Cardiac muscle cell (in vitro differentiated cells and primary cell): ENCODE data around the gene SCO1. TPM values are rescaled to one million over a fixed set of nuclear protein-coding genes. Genes with fewer than 3 reads are reported as not detected.

ENCODE experiments used
- DNase-seq, 2 donors: peaks; one replicate each; pipeline versions ENCODE4 v3.0.0 to v3.0.0-alpha.2; 2010 to 2017; ENCODE audit warnings: low read depth in 1 of 2, low spot score in 1 of 2
- H3K27ac ChIP-seq: fragments of 200-600 bp; sonication (generic); 2 replicates; pipeline ENCODE4 v1.5.1; 2016
- H3K27me3 ChIP-seq: fragments of 200-600 bp; sonication (generic); 2 replicates; pipeline ENCODE4 v1.6.0; 2016; ENCODE audit warnings: control low read depth
- H3K36me3 ChIP-seq: fragments of 200-600 bp; sonication (generic); 2 replicates; pipeline ENCODE4 v1.5.1; 2016; ENCODE audit warnings: control low read depth
- H3K4me1 ChIP-seq: fragments of 200-600 bp; sonication (generic); 2 replicates; pipeline ENCODE4 v1.8.1; 2017; ENCODE audit warnings: low read depth, mild to moderate bottlenecking, mixed run types
- H3K4me3 ChIP-seq: fragments of 200-600 bp; sonication (generic); 2 replicates; pipeline ENCODE4 v1.5.1; 2016; ENCODE audit warnings: mild to moderate bottlenecking
- H3K9me3 ChIP-seq: fragments of 200-600 bp; sonication (generic); 2 replicates; pipeline ENCODE4 v1.5.1; 2017; ENCODE audit warnings: low read depth, mild to moderate bottlenecking, control low read depth
- CTCF ChIP-seq: IDR thresholded peaks from 2 replicates; pipeline ENCODE4 v1.5.1; 2012; ENCODE audit warnings: low read depth, mild to moderate bottlenecking, low read length
- polyA plus RNA-seq: library from polyadenylated mRNA; unstranded; fragments of >200 nt; fragmentation: Nextera tagmentation; extraction: Ambion mirVana; gene quantifications from 2 replicates; pipeline ENCODE4 v1.2.1, GENCODE V29; 2016
- total RNA-seq: library from RNA; depleted of rRNA; stranded (reverse); fragments of >200 nt; gene quantifications from 2 replicates; pipeline ENCODE4 v1.2.3, GENCODE V29; 2016

Gene SCO1
- total RNA-seq, result 56.4 and 60.4 TPM in 2 replicates
- 62.6 and 67.2 TPM in 2 replicates for polyA plus RNA-seq

DNA sequence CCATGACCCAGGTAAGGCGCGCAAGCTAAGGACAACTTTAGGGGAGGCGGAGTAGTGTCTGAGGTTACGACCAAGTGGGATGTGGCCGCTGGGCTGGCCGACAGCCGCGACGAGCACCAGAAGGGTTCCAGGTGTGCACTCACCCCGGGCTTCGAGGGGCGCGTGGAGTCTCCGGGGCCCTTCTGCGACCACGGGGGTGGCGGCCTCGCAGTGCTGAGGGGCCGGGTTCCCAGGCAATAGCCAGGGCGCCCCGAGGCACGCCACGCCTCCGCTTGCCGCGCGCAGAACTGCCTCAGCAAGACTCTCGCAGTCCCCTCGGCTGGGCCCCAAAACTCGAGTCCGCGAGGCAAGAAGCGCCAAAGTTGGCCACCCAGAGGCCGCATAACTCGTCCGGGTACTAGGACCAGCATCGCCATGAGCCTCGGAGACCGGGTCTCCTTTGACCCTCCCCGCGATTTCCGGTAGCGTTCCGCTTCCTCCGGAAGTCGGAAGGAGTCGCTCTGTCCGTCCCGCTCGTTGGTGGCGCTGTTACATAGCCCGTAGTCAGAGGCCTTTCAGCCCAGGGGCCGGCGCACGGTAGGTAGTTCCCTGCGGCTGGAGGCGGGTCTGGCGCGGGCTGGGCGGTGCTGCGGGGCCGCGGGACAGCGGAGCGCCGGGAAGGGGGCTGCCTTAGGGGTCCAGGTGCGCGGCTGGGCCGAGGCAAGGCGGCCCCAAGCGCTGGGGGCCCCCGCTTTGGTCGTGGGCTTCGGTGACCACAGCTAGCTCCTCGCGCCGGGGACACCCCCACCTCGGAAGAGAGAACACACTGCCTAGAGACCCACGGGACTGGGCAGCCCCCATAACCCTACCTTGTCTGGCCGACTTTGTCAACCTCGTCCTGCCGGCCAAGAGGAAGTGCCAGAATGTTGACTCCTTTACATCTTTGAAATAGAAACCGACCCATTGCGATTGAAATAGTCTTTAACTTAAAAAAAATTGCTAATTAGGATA, at the start of gene SCO1, which contains the start of gene ADPRM:
Gene SCO1 (minus strand): TSS at position 442 of the 990 bp plus-strand sequence. CDS start 26 bp downstream, at position 416.
Gene ADPRM (plus strand): TSS at position 503 of the 990 bp plus-strand sequence. CDS start 7,333 bp downstream, outside the sequence.
- peak; percentile 56 for TF ChIP-seq CTCF
- Histone ChIP-seq H3K27ac (peak within 1 kb of the TSS; percentile 94), H3K4me1 (peaks cover 15% of the 10 kb centered on the region), H3K9me3 (no peaks in the 10 kb centered on the region), H3K27me3 (no peaks in the 10 kb centered on the region), H3K4me3 (peak within 1 kb of the TSS; percentile 92), H3K36me3 (peaks cover 31% of the 10 kb centered on the region)
- peak; percentile 96 to 97 for DNase-seq

DNA sequence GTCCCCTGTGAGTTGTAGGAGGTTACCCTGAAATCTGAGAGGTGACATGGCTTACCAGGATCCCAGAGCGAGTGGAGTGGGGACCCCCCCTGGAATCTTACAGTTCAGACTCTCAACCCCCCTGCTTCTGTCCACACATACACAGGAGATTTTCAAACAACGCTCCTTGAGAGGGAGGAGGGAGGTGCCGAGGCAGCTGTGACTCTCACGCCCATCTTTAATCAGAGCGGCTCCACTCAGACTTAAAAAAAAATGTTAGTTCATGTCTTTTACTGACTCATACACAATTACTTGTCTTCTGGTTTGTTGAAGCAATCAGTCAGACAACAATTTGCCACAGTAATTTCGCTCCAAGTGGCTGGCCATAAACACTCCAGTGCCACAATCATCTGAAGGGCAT, 47.9 kb upstream of the SCO1 start:
- H3K27me3 ChIP-seq, result no peaks in the 10 kb centered on the region
- no peak overlapping the region for H3K4me3 ChIP-seq
- DNase-seq, result peak in 1 of 2 donors; percentile 25
- no peak for TF ChIP-seq CTCF
- no peak overlapping the region for H3K27ac ChIP-seq
- H3K36me3 ChIP-seq, result no peaks in the 10 kb centered on the region
- H3K4me1 ChIP-seq, result peaks cover 22% of the 10 kb centered on the region
- no peaks in the 10 kb centered on the region for H3K9me3 ChIP-seq

- no peak overlapping the region for H3K27ac ChIP-seq
- no peaks in the 10 kb centered on the region for H3K9me3 ChIP-seq
- no peak for TF ChIP-seq CTCF
- H3K27me3 ChIP-seq, result no peaks in the 10 kb centered on the region
- H3K36me3 ChIP-seq, result no peaks in the 10 kb centered on the region
- H3K4me1 ChIP-seq, result peaks cover 23% of the 10 kb centered on the region
- DNase-seq, result no peak
- no peak overlapping the region for H3K4me3 ChIP-seq
These were observed 47.2 kb upstream of the SCO1 start for GRCh38 chr17:10744501-10745000.

DNA sequence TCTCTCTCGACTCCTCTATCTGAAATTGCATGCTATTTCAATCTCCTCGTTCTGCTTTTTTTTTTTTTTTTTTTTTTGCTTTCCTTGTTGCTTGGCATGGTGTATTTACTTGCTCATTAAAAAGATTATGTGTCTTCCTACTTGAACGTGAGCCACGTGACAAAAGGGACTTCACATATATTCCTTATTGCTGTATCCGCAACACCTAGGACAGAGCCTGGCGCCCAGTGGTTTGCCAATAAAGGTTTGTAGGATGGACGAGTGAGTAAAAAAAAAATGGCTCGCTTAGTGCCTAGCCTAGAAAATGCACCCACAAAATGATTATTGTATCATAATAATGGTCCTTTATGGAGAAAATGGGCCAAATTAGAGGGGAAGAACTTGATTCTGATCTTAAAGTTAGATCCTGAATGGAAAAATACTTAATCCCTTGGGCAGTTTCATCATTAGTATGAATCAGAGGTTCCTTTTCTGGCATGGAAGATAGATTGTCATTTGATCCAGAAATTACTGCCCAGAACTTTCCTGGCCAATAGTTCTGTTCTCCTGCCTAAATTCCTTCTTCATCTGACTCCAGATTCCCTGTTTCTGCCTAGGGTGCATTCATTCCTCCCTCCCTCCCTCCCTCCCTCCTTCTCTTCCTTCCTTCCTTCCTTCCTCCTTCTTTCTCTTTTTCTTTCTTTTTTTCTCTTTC, 46.1 kb upstream of the SCO1 start:
- TF ChIP-seq CTCF, result no peak
- DNase-seq, result peak in 1 of 2 donors; percentile 59
- Histone ChIP-seq H3K4me1 (peaks cover 21% of the 10 kb centered on the region), H3K4me3 (no peak overlapping the region), H3K36me3 (no peaks in the 10 kb centered on the region), H3K27me3 (no peaks in the 10 kb centered on the region), H3K27ac (no peak overlapping the region), H3K9me3 (no peaks in the 10 kb centered on the region)

DNA sequence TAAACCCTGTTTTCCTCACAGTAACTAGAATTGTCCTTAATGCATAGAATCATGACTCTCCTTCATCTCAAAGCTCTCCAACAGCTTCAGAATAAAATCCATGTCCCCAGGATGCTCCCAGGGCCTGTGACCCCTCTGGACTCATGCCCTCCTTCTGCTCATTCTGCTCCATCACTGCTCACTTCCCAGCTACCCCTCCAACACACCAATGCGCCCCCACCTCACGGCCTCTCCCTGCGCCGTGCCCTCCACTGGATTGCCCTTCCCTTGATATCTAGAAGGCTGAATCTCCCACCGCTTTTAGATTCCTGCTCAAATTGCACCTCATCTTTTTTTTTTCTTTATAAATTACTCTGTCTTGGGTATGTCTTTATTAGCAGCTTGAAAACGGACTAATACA, 45.1 kb upstream of the SCO1 start:
- H3K4me1 ChIP-seq, result peaks cover 22% of the 10 kb centered on the region
- H3K27me3 ChIP-seq, result no peaks in the 10 kb centered on the region
- DNase-seq, result no peak
- H3K4me3 ChIP-seq, result no peak overlapping the region
- H3K9me3 ChIP-seq, result no peaks in the 10 kb centered on the region
- H3K27ac ChIP-seq, result no peak overlapping the region
- no peak for TF ChIP-seq CTCF
- H3K36me3 ChIP-seq, result no peaks in the 10 kb centered on the region
